ENCODE results near the gene GADL1.

The GADL1 gene

GRCh38 chr3:30894521-30895251 is at the start of gene GADL1:
Gene GADL1 (minus strand): TSS chr3:30894661. CDS start chr3:30894614, 47 bp downstream.
- DNase-seq (ENCODE audit: low spot score): peak; percentile 65

GRCh38 chr3:30944124-30944523 is 49.7 kb upstream of the GADL1 start:
- DNase-seq (ENCODE audit: low spot score): no peak

GRCh38 chr3:30943206-30943605 is 48.7 kb upstream of the GADL1 start:
- no peak for DNase-seq (ENCODE audit: low spot score)

GRCh38 chr3:30941342-30941741 is 46.9 kb upstream of the GADL1 start:
- no peak for DNase-seq (ENCODE audit: low spot score)

DNA sequence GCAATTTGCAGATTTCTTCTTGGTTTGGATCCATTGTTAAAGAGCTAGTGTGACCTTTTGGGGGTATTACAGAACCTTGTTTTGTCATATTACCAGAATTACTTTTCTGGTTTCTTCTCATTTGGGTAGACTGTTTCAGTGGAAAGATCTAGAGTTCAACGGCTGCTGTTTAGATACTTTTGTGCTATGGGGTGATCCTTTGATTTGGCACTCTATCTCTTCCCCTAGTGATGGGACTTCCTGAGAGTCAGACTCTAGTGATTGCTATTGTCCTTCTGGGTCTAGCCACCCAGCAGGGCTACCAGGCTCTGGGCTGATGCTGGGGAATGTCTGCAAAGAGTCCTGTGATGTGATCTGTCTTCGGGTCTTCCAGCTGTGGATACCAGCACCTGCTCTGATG is 46.3 kb upstream of the GADL1 start:
- no peak for DNase-seq (ENCODE audit: low spot score)

DNA sequence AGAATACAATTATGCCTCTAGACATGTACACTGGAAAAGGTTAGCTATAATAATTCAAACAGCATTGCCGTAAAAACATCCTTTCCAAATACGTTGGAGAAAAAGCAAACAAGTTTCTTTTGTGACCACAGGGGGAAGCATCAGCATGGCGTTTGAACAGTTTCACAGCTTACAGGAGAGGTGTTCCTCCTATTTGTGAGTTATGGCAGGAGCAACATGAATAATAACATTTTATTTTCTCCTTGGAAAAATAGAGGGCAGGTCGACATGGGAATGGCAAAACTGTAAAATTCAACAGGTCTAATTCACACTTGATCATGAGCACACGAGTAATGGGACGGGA is 39.7 kb upstream of the GADL1 start:
- no peak for DNase-seq (ENCODE audit: low spot score)

DNA sequence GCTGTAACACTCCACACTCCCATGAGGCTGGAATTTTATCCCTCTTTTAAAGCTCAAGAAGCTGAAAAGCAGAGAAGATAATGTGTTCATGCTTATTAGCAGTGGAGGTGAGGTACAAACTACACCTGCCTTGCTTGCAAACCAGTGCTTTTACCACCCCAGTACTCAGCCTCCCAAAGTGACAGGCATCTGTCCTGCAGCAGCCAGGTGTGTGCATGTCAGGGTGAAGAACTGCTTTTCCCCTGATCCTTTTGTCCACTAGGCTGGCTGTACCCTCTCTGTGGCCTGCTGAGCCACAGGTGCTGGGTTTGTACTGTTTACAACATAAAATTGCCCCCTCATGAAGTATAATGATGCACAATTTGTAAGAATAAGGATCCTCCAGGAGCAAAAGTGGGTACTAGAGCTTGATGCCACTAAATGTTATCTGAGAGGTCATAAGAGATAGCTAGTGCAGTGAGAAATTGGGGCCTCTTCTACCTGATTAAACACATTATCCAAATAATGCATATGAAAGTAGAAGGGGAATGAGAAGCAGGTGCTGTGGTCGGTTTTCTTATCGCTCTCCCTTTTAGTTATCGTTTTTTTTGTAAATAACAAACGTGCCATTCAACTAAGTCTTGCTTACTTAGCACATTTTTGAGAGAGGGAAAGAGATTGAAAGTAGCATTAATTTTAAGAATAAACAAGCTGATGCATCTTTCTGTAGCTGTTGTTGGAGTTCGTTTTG is 39.2 kb upstream of the GADL1 start:
- DNase-seq (ENCODE audit: low spot score): no peak

DNA sequence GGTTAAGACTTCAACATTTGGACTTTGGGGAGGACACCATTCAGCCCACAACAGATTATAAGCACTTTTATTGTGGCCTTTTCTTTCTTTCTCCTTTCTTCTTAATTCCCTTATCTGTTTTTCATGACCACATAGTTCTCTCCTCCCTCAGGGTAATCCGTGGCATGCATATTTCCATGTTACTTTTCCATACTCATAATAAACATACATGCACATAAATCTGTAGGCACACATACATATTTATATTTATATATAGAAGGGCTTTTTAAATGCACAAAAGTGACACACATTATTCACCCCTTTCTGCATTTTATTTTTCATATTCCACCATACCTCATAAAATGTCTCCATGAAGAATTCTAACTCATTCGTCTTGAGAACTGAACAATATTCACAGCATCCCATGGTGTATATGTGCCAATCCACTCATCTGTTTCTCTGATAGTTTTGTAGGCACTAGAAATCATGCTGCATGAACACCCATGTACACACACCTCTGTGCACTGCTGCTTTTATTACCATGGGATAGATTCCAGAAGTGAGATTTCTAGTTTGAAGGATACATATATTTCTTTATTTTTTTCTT is 38.1 kb upstream of the GADL1 start:
- DNase-seq (ENCODE audit: low spot score): no peak

DNA sequence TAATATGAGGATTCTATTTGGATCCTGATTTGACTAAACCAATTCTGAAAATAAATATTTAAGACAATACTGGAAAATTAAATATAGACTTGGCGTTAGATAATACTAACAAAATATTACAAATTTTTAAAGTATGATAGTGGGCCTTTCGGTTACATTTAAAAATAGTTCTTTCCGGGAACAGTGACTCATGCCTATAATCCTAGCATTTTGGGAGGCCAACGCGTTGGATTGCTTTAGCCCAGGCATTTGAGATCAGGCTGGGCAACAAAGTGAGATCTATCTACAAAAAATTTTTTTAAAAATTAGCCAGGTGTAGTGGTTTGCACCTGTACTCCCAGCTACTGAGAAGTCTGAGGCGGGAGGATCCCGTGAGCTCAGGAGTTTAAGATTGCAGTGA is 30.3 kb upstream of the GADL1 start:
- no peak for DNase-seq (ENCODE audit: low spot score)

DNA sequence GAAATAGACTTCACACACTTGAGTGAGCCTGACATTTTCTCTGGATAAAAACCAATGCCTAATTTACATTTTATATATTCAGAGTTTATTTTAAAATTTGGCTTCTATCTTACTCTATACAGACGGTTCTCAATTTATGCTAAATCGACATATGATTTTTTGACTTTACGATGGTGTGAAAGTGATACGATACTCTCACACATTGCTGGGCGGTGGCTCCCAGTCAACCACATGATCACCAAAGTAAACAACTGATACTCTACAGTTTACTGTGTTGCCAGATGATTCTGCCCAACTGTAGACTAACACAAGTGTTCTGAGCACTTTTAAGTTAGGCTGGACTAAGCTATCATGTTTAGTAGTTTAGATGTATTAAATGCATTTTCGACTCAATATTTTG is 25.1 kb upstream of the GADL1 start:
- no peak for DNase-seq (ENCODE audit: low spot score)

DNA sequence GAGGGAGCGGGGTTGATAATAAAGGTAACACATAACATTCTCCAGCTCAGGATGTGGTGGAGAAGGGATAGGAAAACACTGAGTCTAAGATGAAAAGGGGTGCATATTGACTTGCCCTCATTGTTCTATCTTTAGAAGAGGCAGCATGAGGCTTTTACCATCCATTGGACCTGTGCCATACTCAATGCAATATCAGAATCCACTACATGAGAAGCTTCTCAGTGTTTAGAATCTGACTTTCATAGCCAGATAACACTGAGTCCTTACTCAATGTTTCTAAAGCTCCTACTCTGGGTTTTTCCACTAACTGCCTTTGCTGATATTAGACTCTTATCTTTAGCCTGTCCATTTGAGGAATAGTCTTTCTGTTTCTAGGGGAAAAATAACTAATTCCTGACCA is 24.3 kb upstream of the GADL1 start:
- no peak for DNase-seq (ENCODE audit: low spot score)

GRCh38 chr3:30915782-30916181 is 21.3 kb upstream of the GADL1 start:
- no peak for DNase-seq (ENCODE audit: low spot score)

- DNase-seq (ENCODE audit: low spot score): no peak
These were observed 20.2 kb upstream of the GADL1 start for GRCh38 chr3:30914696-30915095.

DNA sequence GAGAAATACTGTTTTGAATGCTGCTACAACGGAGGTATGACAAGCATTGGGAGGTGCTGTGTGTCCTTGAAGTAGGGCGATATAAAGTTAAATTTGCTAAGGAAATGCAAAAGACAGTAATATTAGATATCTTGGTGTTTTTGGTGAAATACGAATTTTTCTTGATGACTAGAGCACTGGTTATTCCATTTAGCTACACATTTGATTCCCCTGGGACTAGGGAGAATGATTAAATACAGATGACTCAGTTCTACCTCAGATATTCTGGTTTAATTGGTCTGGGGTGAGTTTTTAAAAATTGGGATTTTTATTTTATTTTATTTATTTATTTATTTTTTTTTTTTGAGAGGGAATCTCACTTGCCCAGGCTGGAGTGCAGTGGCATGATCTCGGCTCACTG is 18.7 kb upstream of the GADL1 start:
- no peak for DNase-seq (ENCODE audit: low spot score)

GRCh38 chr3:30912301-30912700 is 17.8 kb upstream of the GADL1 start:
- DNase-seq (ENCODE audit: low spot score): no peak

GRCh38 chr3:30908456-30909037 is 14.1 kb upstream of the GADL1 start:
- DNase-seq (ENCODE audit: low spot score): no peak

DNA sequence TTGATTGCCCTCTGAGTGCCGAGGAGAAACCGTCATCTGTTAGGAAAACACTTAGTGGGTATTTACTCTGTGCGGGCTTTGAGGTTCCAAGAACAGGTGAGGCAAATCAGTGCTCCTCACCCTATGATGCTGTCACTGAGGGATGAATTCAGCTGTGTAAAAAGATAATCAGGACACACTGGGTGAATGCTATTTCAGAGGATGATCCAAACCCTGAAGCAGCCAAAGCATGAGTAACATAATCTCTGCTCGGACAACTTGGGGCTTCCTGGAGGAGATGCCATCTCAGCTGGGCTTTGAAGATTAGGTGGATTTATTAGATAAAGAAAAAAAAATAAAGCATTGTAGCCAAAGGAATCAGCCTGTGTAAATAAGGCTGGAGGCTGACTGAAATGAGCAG is 10.5 kb upstream of the GADL1 start:
- DNase-seq (ENCODE audit: low spot score): no peak

GRCh38 chr3:30895329-30895728 is 868 bp upstream of the GADL1 start:
- DNase-seq (ENCODE audit: low spot score): no peak

DNA sequence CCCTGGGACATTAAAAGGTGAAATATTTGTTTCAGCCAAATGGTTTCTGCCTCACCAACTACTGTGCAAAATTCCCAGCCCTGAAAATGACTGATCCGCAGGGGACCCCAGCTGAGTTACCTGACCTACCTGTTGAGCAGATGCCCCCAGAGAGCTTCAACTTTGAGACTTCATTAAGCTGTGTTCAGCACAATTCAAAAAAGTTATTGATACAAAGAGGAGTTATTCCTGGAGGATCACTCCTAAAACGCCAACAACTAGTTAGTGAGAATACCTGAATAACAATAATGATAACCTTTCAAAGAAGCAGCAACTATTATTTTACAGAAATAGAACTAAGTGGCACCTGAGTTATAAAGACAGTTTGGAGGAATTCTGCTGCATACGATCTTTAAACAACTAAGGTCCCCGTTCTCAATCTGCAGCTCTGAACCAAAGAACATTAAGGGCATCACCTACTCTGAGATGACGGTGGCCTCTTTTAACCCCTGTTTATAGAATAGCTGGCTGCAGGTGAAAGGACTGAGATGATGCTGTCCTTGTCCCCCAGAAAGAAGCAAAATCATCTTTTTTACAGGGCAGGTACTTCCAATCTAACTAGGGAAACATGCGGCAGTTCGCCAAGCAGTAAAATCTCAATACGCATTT is 659 bp downstream of the GADL1 start:
- no peak for DNase-seq (ENCODE audit: low spot score)

DNA sequence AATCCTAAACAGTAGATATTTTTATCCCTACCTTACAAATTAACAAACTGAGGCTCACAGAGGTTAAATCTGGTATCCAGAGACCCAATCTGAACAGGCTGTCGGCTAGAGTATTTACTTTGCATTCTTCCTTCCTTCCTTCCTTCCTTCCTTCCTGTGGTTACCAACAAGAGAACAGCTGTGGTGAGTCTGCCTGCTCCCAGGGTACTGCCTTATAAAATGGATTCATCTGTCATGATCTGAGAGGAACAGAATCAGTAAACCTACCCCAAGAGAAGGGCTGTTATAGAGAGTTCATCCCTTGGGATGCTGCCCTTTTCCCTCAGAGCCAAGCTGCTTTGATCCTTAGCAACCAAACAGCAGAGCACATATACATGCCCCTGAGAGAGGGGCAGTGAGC is 3.6 kb downstream of the GADL1 start:
- no peak for DNase-seq (ENCODE audit: low spot score)

GRCh38 chr3:30886888-30887287 is 7.6 kb downstream of the GADL1 start:
- no peak for DNase-seq (ENCODE audit: low spot score)

DNA sequence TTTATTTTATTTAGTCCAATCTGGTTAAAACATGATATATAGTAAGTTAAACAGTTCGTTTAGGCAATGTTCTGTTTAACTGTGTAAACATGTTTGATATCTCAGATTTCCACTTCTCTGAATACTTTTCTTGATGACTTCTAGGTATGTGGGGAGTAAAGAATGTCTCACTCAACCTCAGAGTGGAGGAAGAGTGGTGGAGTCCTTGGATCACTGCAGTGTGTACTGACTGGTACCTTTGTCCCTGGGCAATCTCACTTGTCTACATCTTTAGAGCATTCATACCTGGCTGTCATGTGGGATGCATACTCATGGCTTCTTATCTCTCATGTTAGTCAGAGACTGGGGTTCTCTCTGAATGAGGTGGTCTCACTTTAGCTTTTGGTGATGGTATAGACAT is 15.6 kb downstream of the GADL1 start:
- DNase-seq (ENCODE audit: low spot score): no peak

DNA sequence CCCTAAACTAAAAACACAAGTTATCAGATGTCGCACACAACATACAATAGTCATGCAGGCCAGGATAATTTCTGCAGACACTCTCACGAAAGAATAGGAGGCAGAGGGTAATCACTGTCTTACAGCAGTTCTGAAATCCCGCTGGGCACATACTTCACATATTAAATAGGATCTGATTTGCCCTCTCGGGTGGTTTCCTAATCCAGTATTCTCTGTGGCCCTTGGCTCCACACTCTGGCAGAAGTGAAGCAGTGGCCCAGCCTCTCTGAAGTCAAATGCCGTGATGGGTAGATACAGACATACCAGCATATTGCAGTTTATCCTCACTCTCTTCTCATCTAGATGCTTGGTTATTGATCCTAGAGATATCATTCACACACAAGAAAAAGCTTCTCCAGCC is 19.0 kb downstream of the GADL1 start:
- DNase-seq (ENCODE audit: low spot score): no peak

Data from iPS-NIHi11 (cell line).